GM21717 (cell line): ENCODE results near the gene HAX1.
"Not testable (repeated sequence)": the region's sequence is repeated elsewhere in the genome, so short reads cannot be mapped to it uniquely, and the experiment has no call there.

Source experiments
- ATAC-seq: cut with Tn5 transposase; IDR thresholded peaks from one replicate; pipeline ENCODE4 v1.9.1; 2021; ENCODE audit warnings: mild to moderate bottlenecking, moderate library complexity; ENCODE audit not compliant: unreplicated experiment

The HAX1 gene

GRCh38 chr1:154272217-154272998 is at the start of gene HAX1:
Gene HAX1 (plus strand): TSS chr1:154272629. CDS start chr1:154272724, 95 bp downstream.
- ATAC-seq = peak; percentile 76

- ATAC-seq = no peak
Observed at GRCh38 chr1:154222918-154223317, 49.5 kb upstream of the HAX1 start.

- ATAC-seq = no peak
Observed at GRCh38 chr1:154223621-154224020, 48.8 kb upstream of the HAX1 start.

GRCh38 chr1:154225370-154225769 is 47.1 kb upstream of the HAX1 start:
- no peak for ATAC-seq

GRCh38 chr1:154231112-154231511 is 41.3 kb upstream of the HAX1 start:
- ATAC-seq = not testable (repeated sequence)

- not testable (repeated sequence) for ATAC-seq
Observed at GRCh38 chr1:154233127-154233526, 39.3 kb upstream of the HAX1 start.

GRCh38 chr1:154236855-154237254 is 35.6 kb upstream of the HAX1 start:
- ATAC-seq = no peak

GRCh38 chr1:154237435-154237834 is 35.0 kb upstream of the HAX1 start:
- ATAC-seq = no peak

- ATAC-seq = no peak
Observed at GRCh38 chr1:154237880-154238506, 34.4 kb upstream of the HAX1 start.

GRCh38 chr1:154239491-154239890 is 32.9 kb upstream of the HAX1 start:
- ATAC-seq = no peak

GRCh38 chr1:154240294-154240833 is 32.1 kb upstream of the HAX1 start:
- ATAC-seq = no peak

- ATAC-seq = no peak
Observed at GRCh38 chr1:154241703-154242351, 30.6 kb upstream of the HAX1 start.

- no peak for ATAC-seq
Observed at GRCh38 chr1:154253671-154254070, 18.8 kb upstream of the HAX1 start.

- ATAC-seq = no peak
Observed at GRCh38 chr1:154256686-154257085, 15.7 kb upstream of the HAX1 start.

- ATAC-seq = no peak
Observed at GRCh38 chr1:154258784-154259183, 13.6 kb upstream of the HAX1 start.

- ATAC-seq = no peak
Observed at GRCh38 chr1:154260127-154260526, 12.3 kb upstream of the HAX1 start.

GRCh38 chr1:154263465-154264332 is 8.7 kb upstream of the HAX1 start:
- ATAC-seq = no peak

GRCh38 chr1:154264454-154264853 is 8.0 kb upstream of the HAX1 start:
- no peak for ATAC-seq

GRCh38 chr1:154265586-154265985 is 6.8 kb upstream of the HAX1 start:
- no peak for ATAC-seq

GRCh38 chr1:154270833-154271232 is 1.6 kb upstream of the HAX1 start:
- ATAC-seq = no peak
